ENCODE results near the gene WDFY1.

GRCh38 chr2:223943135-223943534, 2.0 kb downstream of the WDFY1 start:
- TF ChIP-seq E2F4 (CRISPR knock-in tag; IDR thresholded peaks at IDR 0.05; ENCODE audit: borderline replicate concordance, low read depth): no peak
- no peak for TF ChIP-seq TEAD4 (CRISPR knock-in tag; IDR thresholded peaks at IDR 0.05)
- no peak for TF ChIP-seq CTCF (IDR thresholded peaks at IDR 0.05)
- no peak for TF ChIP-seq PRDM15 (CRISPR knock-in tag; IDR thresholded peaks at IDR 0.05)
- TF ChIP-seq HMGA2 (CRISPR knock-in tag; IDR thresholded peaks at IDR 0.05): no peak
- no peak for TF ChIP-seq ATF3 (CRISPR knock-in tag; conservative IDR thresholded peaks at IDR 0.05)
- TF ChIP-seq FOXJ3 (CRISPR knock-in tag; IDR thresholded peaks at IDR 0.05; ENCODE audit: borderline replicate concordance): no peak
- no peak for TF ChIP-seq ZNF396 (CRISPR knock-in tag; IDR thresholded peaks at IDR 0.05; ENCODE audit: borderline replicate concordance)
- TF ChIP-seq MLX (CRISPR knock-in tag; IDR thresholded peaks at IDR 0.05): no peak
